ENCODE measurements around the gene NECAB2.

Gene NECAB2

GRCh38 chr16:83955218-83956130 lies 12.6 kb upstream of the NECAB2 start:
- H3K79me2 ChIP-seq (ENCODE audit: control insufficient read depth, low read length), result no peaks in the 10 kb centered on the region
- TF ChIP-seq EZH2phosphoT487 (IDR thresholded peaks at IDR 0.05; ENCODE audit: borderline replicate concordance, low read length) (no peak), CTCF (IDR thresholded peaks at IDR 0.05; ENCODE audit: low read depth, low read length, poor library complexity, severe bottlenecking) (no peak)
- H4K20me1 ChIP-seq (ENCODE audit: control insufficient read depth, insufficient read depth, low read depth, low read length), result no peaks in the 10 kb centered on the region
- H3K4me3 ChIP-seq (ENCODE audit: low read length), result no peak overlapping the region
- no peak overlapping the region for H3K4me2 ChIP-seq (ENCODE audit: low read length)
- no peaks in the 10 kb centered on the region for H3K9me2 ChIP-seq (replicated peaks; ENCODE audit: control insufficient read depth, low read length)
- no peaks in the 10 kb centered on the region for H3K27me3 ChIP-seq (ENCODE audit: control insufficient read depth, low read length)
- no peak overlapping the region for H3K27ac ChIP-seq (ENCODE audit: low read depth, low read length)
- no peaks in the 10 kb centered on the region for H3K4me1 ChIP-seq (ENCODE audit: control insufficient read depth, low read length)
- H3K9me3 ChIP-seq (ENCODE audit: control insufficient read depth, insufficient read depth, low read length), result peaks cover 4% of the 10 kb centered on the region; the same call in 1 of the 2 replicates
- peaks cover 5% of the 10 kb centered on the region for H3F3A ChIP-seq (ENCODE audit: control insufficient read depth, insufficient read depth)
- H3K36me3 ChIP-seq (ENCODE audit: control insufficient read depth, low read length), result no peaks in the 10 kb centered on the region

GRCh38 chr16:83956336-83957289 lies 11.4 kb upstream of the NECAB2 start:
- H3K79me2 ChIP-seq (ENCODE audit: control insufficient read depth, low read length), result no peaks in the 10 kb centered on the region
- no peak overlapping the region for H3K4me2 ChIP-seq (ENCODE audit: low read length)
- peak; percentile 94 for TF ChIP-seq CTCF (IDR thresholded peaks at IDR 0.05; ENCODE audit: low read depth, low read length, poor library complexity, severe bottlenecking)
- no peak for TF ChIP-seq EZH2phosphoT487 (IDR thresholded peaks at IDR 0.05; ENCODE audit: borderline replicate concordance, low read length)

GRCh38 chr16:83957296-83957855 lies 10.7 kb upstream of the NECAB2 start:
- no peak overlapping the region for H3K4me3 ChIP-seq (ENCODE audit: low read length)
- no peak overlapping the region for H3K27ac ChIP-seq (ENCODE audit: low read depth, low read length)
- H3K36me3 ChIP-seq (ENCODE audit: control insufficient read depth, low read length), result no peaks in the 10 kb centered on the region
- no peaks in the 10 kb centered on the region for H3F3A ChIP-seq (ENCODE audit: control insufficient read depth, insufficient read depth)
- H3K79me2 ChIP-seq (ENCODE audit: control insufficient read depth, low read length), result no peaks in the 10 kb centered on the region
- H3K4me1 ChIP-seq (ENCODE audit: control insufficient read depth, low read length), result no peaks in the 10 kb centered on the region
- H3K27me3 ChIP-seq (ENCODE audit: control insufficient read depth, low read length), result no peaks in the 10 kb centered on the region
- no peaks in the 10 kb centered on the region for H4K20me1 ChIP-seq (ENCODE audit: control insufficient read depth, insufficient read depth, low read depth, low read length)
- TF ChIP-seq CTCF (IDR thresholded peaks at IDR 0.05; ENCODE audit: low read depth, low read length, poor library complexity, severe bottlenecking), result no peak
- no peak for TF ChIP-seq EZH2phosphoT487 (IDR thresholded peaks at IDR 0.05; ENCODE audit: borderline replicate concordance, low read length)
- H3K9me3 ChIP-seq (ENCODE audit: control insufficient read depth, insufficient read depth, low read length), result no peaks in the 10 kb centered on the region
- no peaks in the 10 kb centered on the region for H3K9me2 ChIP-seq (replicated peaks; ENCODE audit: control insufficient read depth, low read length)
- no peak overlapping the region for H3K4me2 ChIP-seq (ENCODE audit: low read length)

More at GRCh38 chr16:83956336-83957289, 11.4 kb upstream of the NECAB2 start:
- Histone ChIP-seq H3K9me3 (ENCODE audit: control insufficient read depth, insufficient read depth, low read length) (no peaks in the 10 kb centered on the region), H3K27me3 (ENCODE audit: control insufficient read depth, low read length) (no peaks in the 10 kb centered on the region), H3K36me3 (ENCODE audit: control insufficient read depth, low read length) (no peaks in the 10 kb centered on the region), H3F3A (ENCODE audit: control insufficient read depth, insufficient read depth) (no peaks in the 10 kb centered on the region), H3K4me3 (ENCODE audit: low read length) (no peak overlapping the region), H3K9me2 (replicated peaks; ENCODE audit: control insufficient read depth, low read length) (no peaks in the 10 kb centered on the region), H4K20me1 (ENCODE audit: control insufficient read depth, insufficient read depth, low read depth, low read length) (no peaks in the 10 kb centered on the region), H3K4me1 (ENCODE audit: control insufficient read depth, low read length) (no peaks in the 10 kb centered on the region), H3K27ac (ENCODE audit: low read depth, low read length) (no peak overlapping the region)

All from DOHH2 (cell line).